Measurements from ENCODE around the gene ERVH48-1.

Gene ERVH48-1

GRCh38 chr21:42906233-42906632 is 19.2 kb downstream of the ERVH48-1 start:
- H3K36me3 ChIP-seq = peaks cover 98% of the 10 kb centered on the region
- TF ChIP-seq Cebpa-rat (IDR thresholded peaks at IDR 0.05) = no peak
- H3K27me3 ChIP-seq = no peaks in the 10 kb centered on the region
- H3K4me2 ChIP-seq = no peak overlapping the region
- no peaks in the 10 kb centered on the region for H3K4me1 ChIP-seq
- H3K27ac ChIP-seq = no peak overlapping the region
- H3K9ac ChIP-seq = no peak overlapping the region
- H4K20me1 ChIP-seq = 0 out of 2 replicates have a peak, but pooled peaks cover 9% of the 10 kb centered on the region
- H3K9me3 ChIP-seq = peaks cover 17% of the 10 kb centered on the region
- H3K4me3 ChIP-seq = no peak overlapping the region

- no peak for TF ChIP-seq Cebpa-rat (IDR thresholded peaks at IDR 0.05)
- no peak overlapping the region for H3K9ac ChIP-seq
- H3K36me3 ChIP-seq = peaks cover 98% of the 10 kb centered on the region
These were observed 20.2 kb downstream of the ERVH48-1 start for GRCh38 chr21:42905195-42905594.

GRCh38 chr21:42903817-42904216 is 21.6 kb downstream of the ERVH48-1 start:
- Histone ChIP-seq H3K9ac (no peak overlapping the region), H3K9me3 (peaks cover 17% of the 10 kb centered on the region), H3K4me1 (no peaks in the 10 kb centered on the region), H3K4me3 (no peak overlapping the region), H3K4me2 (no peak overlapping the region), H3K36me3 (peaks cover 98% of the 10 kb centered on the region), H3K27ac (no peak overlapping the region), H3K27me3 (no peaks in the 10 kb centered on the region), H4K20me1 (peaks cover 28% of the 10 kb centered on the region)
- no peak for TF ChIP-seq Cebpa-rat (IDR thresholded peaks at IDR 0.05)

More at GRCh38 chr21:42905195-42905594, 20.2 kb downstream of the ERVH48-1 start:
- Histone ChIP-seq H3K4me2 (no peak overlapping the region), H3K27ac (no peak overlapping the region), H3K4me3 (no peak overlapping the region), H3K27me3 (no peaks in the 10 kb centered on the region), H3K4me1 (no peaks in the 10 kb centered on the region), H3K9me3 (peaks cover 17% of the 10 kb centered on the region), H4K20me1 (peaks cover 14% of the 10 kb centered on the region; the same call in 1 of the 2 replicates)

- no peak for TF ChIP-seq Cebpa-rat (IDR thresholded peaks at IDR 0.05)
- Histone ChIP-seq H3K36me3 (peaks cover 90% of the 10 kb centered on the region), H4K20me1 (peaks cover 30% of the 10 kb centered on the region), H3K27me3 (no peaks in the 10 kb centered on the region), H3K4me1 (no peaks in the 10 kb centered on the region), H3K9me3 (no peaks in the 10 kb centered on the region; the same call in 1 of the 2 replicates), H3K27ac (no peak overlapping the region), H3K9ac (no peak overlapping the region; the same call in 1 of the 2 replicates), H3K4me3 (no peak overlapping the region), H3K4me2 (no peak overlapping the region)
These were observed 25.0 kb downstream of the ERVH48-1 start for GRCh38 chr21:42900446-42900845.

- peak within 1 kb of the TSS; percentile 79 for H3K4me3 ChIP-seq
- no peaks in the 10 kb centered on the region for H3K9me3 ChIP-seq
- H3K9ac ChIP-seq = peak within 1 kb of the TSS; percentile 87
- no peak for TF ChIP-seq Cebpa-rat (IDR thresholded peaks at IDR 0.05)
- no peaks in the 10 kb centered on the region for H3K27me3 ChIP-seq
- no peaks in the 10 kb centered on the region for H4K20me1 ChIP-seq
- H3K4me1 ChIP-seq = peaks cover 5% of the 10 kb centered on the region; the same call in 1 of the 2 replicates
- H3K27ac ChIP-seq = peak within 1 kb of the TSS; percentile 86
- peak within 1 kb of the TSS; percentile 97 for H3K4me2 ChIP-seq
- H3K36me3 ChIP-seq = peaks cover 26% of the 10 kb centered on the region
These were observed 32.3 kb downstream of the ERVH48-1 start, which contains the start of gene NDUFV3 for GRCh38 chr21:42892931-42893755. TSS of gene NDUFV3 (plus strand) at chr21:42893309. CDS start at chr21:42893334, 25 bp downstream.

GRCh38 chr21:42892582-42892930 is 32.9 kb downstream of the ERVH48-1 start:
- Histone ChIP-seq H3K36me3 (peaks cover 20% of the 10 kb centered on the region), H3K4me2 (peak overlapping the region; percentile 97), H3K4me3 (peak overlapping the region; percentile 79), H3K27me3 (no peaks in the 10 kb centered on the region), H3K4me1 (peaks cover 5% of the 10 kb centered on the region; the same call in 1 of the 2 replicates), H4K20me1 (no peaks in the 10 kb centered on the region), H3K9me3 (no peaks in the 10 kb centered on the region), H3K27ac (peak overlapping the region; percentile 77), H3K9ac (peak overlapping the region; percentile 87)
- TF ChIP-seq Cebpa-rat (IDR thresholded peaks at IDR 0.05) = no peak

- Histone ChIP-seq H3K27ac (no peak overlapping the region), H3K27me3 (no peaks in the 10 kb centered on the region), H3K4me1 (peaks cover 1% of the 10 kb centered on the region; the same call in 1 of the 2 replicates), H3K9ac (no peak overlapping the region), H3K36me3 (no peaks in the 10 kb centered on the region), H4K20me1 (no peaks in the 10 kb centered on the region), H3K4me2 (no peak overlapping the region), H3K9me3 (no peaks in the 10 kb centered on the region), H3K4me3 (no peak overlapping the region)
- no peak for TF ChIP-seq Cebpa-rat (IDR thresholded peaks at IDR 0.05)
These were observed 38.1 kb downstream of the ERVH48-1 start for GRCh38 chr21:42887326-42887725.

GRCh38 chr21:42883921-42884320 is 41.5 kb downstream of the ERVH48-1 start:
- no peak overlapping the region for H3K27ac ChIP-seq
- H3K4me1 ChIP-seq = peaks cover 10% of the 10 kb centered on the region
- no peak overlapping the region for H3K4me2 ChIP-seq
- no peak overlapping the region for H3K9ac ChIP-seq
- no peak overlapping the region for H3K4me3 ChIP-seq
- no peaks in the 10 kb centered on the region for H4K20me1 ChIP-seq
- H3K27me3 ChIP-seq = no peaks in the 10 kb centered on the region
- no peak for TF ChIP-seq Cebpa-rat (IDR thresholded peaks at IDR 0.05)
- H3K36me3 ChIP-seq = no peaks in the 10 kb centered on the region
- H3K9me3 ChIP-seq = no peaks in the 10 kb centered on the region

- TF ChIP-seq Cebpa-rat (IDR thresholded peaks at IDR 0.05) = no peak
- peak overlapping the region; percentile 96 for H3K4me3 ChIP-seq
- H3K9me3 ChIP-seq = no peaks in the 10 kb centered on the region
- H3K27me3 ChIP-seq = no peaks in the 10 kb centered on the region
- H3K27ac ChIP-seq = no peak overlapping the region
- peak overlapping the region; percentile 85 for H3K4me2 ChIP-seq
- H3K9ac ChIP-seq = peak overlapping the region; percentile 94
- H3K4me1 ChIP-seq = peaks cover 21% of the 10 kb centered on the region
- peaks cover 14% of the 10 kb centered on the region; the same call in 1 of the 2 replicates for H4K20me1 ChIP-seq
- H3K36me3 ChIP-seq = peaks cover 16% of the 10 kb centered on the region
These were observed 45.1 kb downstream of the ERVH48-1 start for GRCh38 chr21:42880352-42880751.
